ENCODE data around the gene S100A3.

- no peak for TF ChIP-seq CTCF (IDR thresholded peaks at IDR 0.05)
- no peak for TF ChIP-seq POLR2AphosphoS5 (IDR thresholded peaks at IDR 0.05)
Observed at GRCh38 chr1:153567621-153568366, 18.7 kb upstream of the S100A3 start.

Measured in breast epithelium (tissue), 3 donors.